A549 (cell line): ENCODE measurements around the gene TDRD3. TPM values are rescaled to one million over a fixed set of nuclear protein-coding genes. Genes with fewer than 3 reads are reported as not detected.

Experiments
- ATAC-seq, 2 experiments: fragments of 200-7000 bp in 1 of 2; fragments of >200 bp in 1 of 2; cut with Nextera tagmentation in 1 of 2; cut with Tn5 transposase in 1 of 2; 3 replicates each; pipeline versions ENCODE4 v1.8.0 to v1.9.1; 2018 to 2020; ENCODE audit warnings: mild to moderate bottlenecking in 1 of 2, moderate library complexity in 1 of 2
- CTCF ChIA-PET: fragments of 300-600 bp; sonication (Branson Sonifier 250); formaldehyde crosslinking; extraction: SDS; loops from one replicate; lab custom pipeline; 2021; ENCODE audit warnings: antibody characterized with exemption, inconsistent platforms; lab: Yijun Ruan, JAX
- POLR2A ChIA-PET: fragments of 350-600 bp; formaldehyde crosslinking; extraction: SDS; loops from one replicate; lab custom pipeline; 2021; ENCODE audit warnings: antibody characterized with exemption, inconsistent platforms; lab: Yijun Ruan, JAX
- DNase-seq, 2 experiments: peaks; one replicate each; pipeline versions ENCODE4 v3.0.0 to v3.0.0-alpha.2; 2011 to 2016; ENCODE audit warnings: low read depth in 1 of 2, low spot score in 1 of 2
- FAIRE-seq: peaks from 2 replicates; lab custom pipeline; 2011; peaks lifted over from hg19 to GRCh38; lab: Jason Lieb, UNC
- H3K27ac ChIP-seq, 2 experiments: fragments of >200 bp; sonication (Bioruptor Twin); formaldehyde crosslinking; 3 replicates each; pipeline ENCODE4 v1.5.1; 2016 to 2017
- H3K4me1 ChIP-seq: fragments of >200 bp; sonication (Bioruptor Twin); formaldehyde crosslinking; 3 replicates; pipeline ENCODE4 v1.6.1; 2016
- H3K4me2 ChIP-seq: fragments of >200 bp; sonication (Bioruptor Twin); formaldehyde crosslinking; 3 replicates; pipeline ENCODE4 v1.6.1; 2016
- H3K4me3 ChIP-seq: fragments of >200 bp; sonication (Bioruptor Twin); formaldehyde crosslinking; 3 replicates; pipeline ENCODE4 v1.5.1; 2016
- H3K9me3 ChIP-seq: fragments of >200 bp; sonication (Bioruptor Twin); formaldehyde crosslinking; 3 replicates; pipeline ENCODE4 v1.6.1; 2016
- ATOH8 ChIP-seq: fragments of 250-450 bp; sonication (Bioruptor Pico); IDR thresholded peaks from 2 replicates; pipeline ENCODE4 v1.5.0; 2020; ENCODE audit warnings: low read depth, mild to moderate bottlenecking, moderate library complexity
- BHLHE40 ChIP-seq: IDR thresholded peaks from 2 replicates; pipeline ENCODE4 v1.6.1; 2012; ENCODE audit warnings: low read depth, low read length, inconsistent platforms
- CBX8 ChIP-seq: fragments of 200-600 bp; sonication (generic); IDR thresholded peaks from 2 replicates; pipeline ENCODE4 v1.6.1; 2016
- CEBPB ChIP-seq, 2 experiments: fragments of >200 bp in 1 of 2; sonication (Bioruptor Twin) in 1 of 2; formaldehyde crosslinking in 1 of 2; IDR thresholded peaks; 2 replicates each; pipeline ENCODE4 v1.6.1; 2012 to 2016
- CHD2 ChIP-seq: fragments of 150-350 bp; IDR thresholded peaks from 2 replicates; pipeline ENCODE4 v1.6.1; 2014; ENCODE audit warnings: low read length; ENCODE audit not compliant: partially characterized antibody
- CHD4 ChIP-seq: fragments of 200-600 bp; sonication (generic); IDR thresholded peaks from 2 replicates; pipeline ENCODE4 v1.6.1; 2016; ENCODE audit warnings: antibody characterized with exemption, mild to moderate bottlenecking, borderline replicate concordance
- EHF ChIP-seq: fragments of 250-450 bp; sonication (Bioruptor Pico); IDR thresholded peaks from 2 replicates; pipeline ENCODE4 v1.5.0; 2020; ENCODE audit warnings: mild to moderate bottlenecking
- EP300 ChIP-seq, 2 experiments: fragments of >200 bp; sonication (Bioruptor Twin); formaldehyde crosslinking; IDR thresholded peaks; 2 replicates in 1 of 2; 3 replicates in 1 of 2; pipeline ENCODE4 v1.6.1; 2016 to 2017
- ESRRA ChIP-seq: fragments of 150-350 bp; IDR thresholded peaks from 2 replicates; pipeline ENCODE4 v1.6.1; 2014; ENCODE audit warnings: mild to moderate bottlenecking, low read length, borderline replicate concordance
- FOSL2 ChIP-seq, 2 experiments: fragments of 450-650 bp in 1 of 2; fragments of >200 bp in 1 of 2; sonication (Bioruptor Twin) in 1 of 2; formaldehyde crosslinking; IDR thresholded peaks; 2 replicates each; pipeline versions ENCODE4 v1.5.0 to v1.6.1; 2016 to 2020; ENCODE audit warnings: mild to moderate bottlenecking in 1 of 2, moderate library complexity in 1 of 2
- FOXS1 ChIP-seq: fragments of 250-450 bp; sonication (Bioruptor Pico); IDR thresholded peaks from 2 replicates; pipeline ENCODE4 v1.5.0; 2020; ENCODE audit warnings: mild to moderate bottlenecking, moderate library complexity
- HDAC2 ChIP-seq: fragments of 200-600 bp; sonication (generic); IDR thresholded peaks from 2 replicates; pipeline ENCODE4 v1.6.1; 2016
- HES2 ChIP-seq: fragments of >200 bp; sonication (Bioruptor Twin); formaldehyde crosslinking; IDR thresholded peaks from 2 replicates; pipeline ENCODE4 v1.6.1; 2016
- HOXB5 ChIP-seq: fragments of 250-450 bp; sonication (Bioruptor Pico); IDR thresholded peaks from 2 replicates; pipeline ENCODE4 v1.5.0; 2020; ENCODE audit warnings: mild to moderate bottlenecking, moderate library complexity
- JUN ChIP-seq, 2 experiments: fragments of >200 bp; sonication (Bioruptor Twin); formaldehyde crosslinking; IDR thresholded peaks; 2 replicates in 1 of 2; 3 replicates in 1 of 2; pipeline ENCODE4 v1.6.1; 2016 to 2017
- JUNB ChIP-seq: fragments of >200 bp; sonication (Bioruptor Twin); formaldehyde crosslinking; IDR thresholded peaks from 2 replicates; pipeline ENCODE4 v1.6.1; 2016
- MAFK ChIP-seq: fragments of 450-650 bp; IDR thresholded peaks from 2 replicates; pipeline ENCODE4 v1.6.1; 2014; ENCODE audit not compliant: partially characterized antibody
- MAX ChIP-seq: IDR thresholded peaks from 2 replicates; pipeline ENCODE4 v1.6.1; 2012
- MYC ChIP-seq: IDR thresholded peaks from 2 replicates; pipeline ENCODE4 v1.6.1; 2012; ENCODE audit warnings: mild to moderate bottlenecking, inconsistent platforms, low read length, improper control_type of control experiment, borderline replicate concordance
- POLR2A ChIP-seq: IDR thresholded peaks from 2 replicates; pipeline ENCODE4 v1.6.1; 2012; ENCODE audit warnings: mild to moderate bottlenecking, low read length
- POLR2AphosphoS2 ChIP-seq: conservative IDR thresholded peaks from 2 replicates; pipeline ENCODE4 v1.6.1; 2012; ENCODE audit warnings: low read length, improper control_type of control experiment, inconsistent platforms
- REST ChIP-seq: fragments of 200-600 bp; sonication (generic); IDR thresholded peaks from 2 replicates; pipeline ENCODE4 v1.6.1; 2016; ENCODE audit warnings: antibody characterized with exemption, mild to moderate bottlenecking, moderate library complexity
- RFX5 ChIP-seq: fragments of 450-650 bp; IDR thresholded peaks from 2 replicates; pipeline ENCODE4 v1.7.1; 2014; ENCODE audit warnings: antibody characterized with exemption, mild to moderate bottlenecking, moderate library complexity
- SREBF2 ChIP-seq: fragments of 450-650 bp; IDR thresholded peaks from 2 replicates; pipeline ENCODE4 v1.6.1; 2014; ENCODE audit warnings: mild to moderate bottlenecking, moderate library complexity
- USF2 ChIP-seq: fragments of 450-650 bp; IDR thresholded peaks from 2 replicates; pipeline ENCODE4 v1.6.1; 2014; ENCODE audit warnings: antibody characterized with exemption
- ZC3H11A ChIP-seq: fragments of 450-650 bp; IDR thresholded peaks from 2 replicates; pipeline ENCODE4 v1.6.1; 2014; ENCODE audit warnings: antibody characterized with exemption, mild to moderate bottlenecking
- WGBS: methylation state at CpG from one replicate; pipeline ENCODE4 v1.1.6; 2017; ENCODE audit errors: missing lambda C conversion rate; 5-methylcytosine and 5-hydroxymethylcytosine counted together
- polyA plus RNA-seq, 4 experiments: library from polyadenylated mRNA; depleted of rRNA in 3 of 4; stranded (reverse); fragments of >200 nt; fragmentation: RNase III in 1 of 4; extraction: RNeasy Plus Mini Kit Qiagen cat#74134 plus additional on column Dnase treatment in 1 of 4; gene quantifications; 2 replicates in 3 of 4; 3 replicates in 1 of 4; pipeline ENCODE4 v1.2.3, GENCODE V29; 2011 to 2017

The TDRD3 gene
- polyA plus RNA-seq, 2 of the 4 experiments (the other 2 are of a cell fraction): 5.7 to 11.8 TPM

- no peak overlapping the region for H3K4me3 ChIP-seq
- ATAC-seq: no peak
- WGBS: 90% methylated on average over 3 of the region's 3 CpGs
- ChIA-PET POLR2A (no interaction called here), CTCF (interaction anchor here (1.7 kb wide), 1 partner anchor 11 kb away, joined by 4 read pairs; no protein-coding TSS in a partner anchor)
- no peak for DNase-seq
- TF ChIP-seq RFX5 (no peak), EP300 (IDR thresholded peaks at IDR 0.05) (no peak), JUN (IDR thresholded peaks at IDR 0.05) (no peak), HES2 (no peak), POLR2A (no peak), ATOH8 (no peak), REST (no peak), BHLHE40 (no peak), MAX (no peak), MAFK (no peak), FOSL2 (IDR thresholded peaks at IDR 0.05) (no peak), FOSL2 (CRISPR knock-in tag; IDR thresholded peaks at IDR 0.05) (no peak), FOXS1 (CRISPR knock-in tag) (no peak), SREBF2 (no peak), HDAC2 (no peak), HOXB5 (no peak), CHD2 (no peak), JUNB (no peak), MYC (no peak)
- no peak for FAIRE-seq
- no peaks in the 10 kb centered on the region for H3K9me3 ChIP-seq
- H3K4me2 ChIP-seq: no peak overlapping the region
- H3K27ac ChIP-seq: no peak overlapping the region
- no peaks in the 10 kb centered on the region for H3K4me1 ChIP-seq
Measured at GRCh38 chr13:60467098-60467497, 70.1 kb downstream of the TDRD3 start.

GRCh38 chr13:60479273-60479672, 82.3 kb downstream of the TDRD3 start:
- Histone ChIP-seq H3K4me3 (no peak overlapping the region), H3K27ac (no peak overlapping the region), H3K9me3 (no peaks in the 10 kb centered on the region), H3K4me1 (no peaks in the 10 kb centered on the region), H3K4me2 (no peak overlapping the region)
- CTCF ChIA-PET: no interaction called here
- POLR2A ChIA-PET: no interaction called here
- no peak for DNase-seq
- TF ChIP-seq CEBPB (IDR thresholded peaks at IDR 0.05): no peak
- TF ChIP-seq ZC3H11A: no peak
- no peak for TF ChIP-seq CHD4
- TF ChIP-seq POLR2A: no peak
- no peak for TF ChIP-seq CBX8
- no peak for TF ChIP-seq POLR2AphosphoS2
- FAIRE-seq: no peak
- no peak for ATAC-seq

GRCh38 chr13:60482012-60482411, 85.0 kb downstream of the TDRD3 start:
- no peak for ATAC-seq
- H3K27ac ChIP-seq: no peak overlapping the region

More at GRCh38 chr13:60482012-60482411, 85.0 kb downstream of the TDRD3 start:
- FAIRE-seq (no peak), DNase-seq (no peak)
- Histone ChIP-seq H3K9me3 (no peaks in the 10 kb centered on the region), H3K4me2 (no peak overlapping the region), H3K4me3 (no peak overlapping the region), H3K4me1 (no peaks in the 10 kb centered on the region)
- ChIA-PET POLR2A (no interaction called here), CTCF (no interaction called here)
- TF ChIP-seq ESRRA (no peak), SREBF2 (no peak), EHF (no peak), USF2 (no peak)
